Measurements from ENCODE around the gene CAV2. TPM values are rescaled to one million over a fixed set of nuclear protein-coding genes. Genes with fewer than 3 reads are reported as not detected.

Gene CAV2
- total and polyA plus RNA-seq, 2 of the 8 experiments (the other 6 are each of a cell fraction or from before 2014, with no cell fraction given), result 2.8 to 4.7 TPM

DNA sequence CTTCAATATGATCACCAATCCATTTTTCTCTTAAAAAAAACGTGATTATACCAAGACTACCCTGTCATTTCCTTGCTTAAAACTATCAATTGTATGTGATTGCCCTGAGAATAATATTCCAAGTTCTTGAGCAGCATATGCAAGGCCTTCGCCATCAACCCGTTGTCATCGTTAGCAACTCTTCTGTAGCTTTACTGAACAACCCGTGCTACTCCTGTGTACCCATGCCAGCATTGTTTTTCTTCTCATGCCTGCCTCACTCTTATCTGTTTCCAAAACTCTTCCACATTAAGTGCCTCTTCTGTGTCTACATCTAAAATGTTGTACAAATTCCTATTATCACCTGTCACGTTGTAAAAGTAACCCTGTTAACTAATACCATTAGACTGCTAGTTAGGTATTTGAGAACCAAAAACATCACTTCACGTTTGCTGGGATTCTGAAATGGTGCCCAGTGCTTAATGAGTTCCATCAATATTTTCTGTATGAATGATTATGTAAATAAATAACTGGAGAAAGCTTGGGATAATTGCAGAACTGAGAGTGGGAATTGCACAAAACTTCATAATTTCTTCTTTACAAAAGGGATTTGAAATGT, 10.5 kb downstream of the CAV2 start:
- no peaks in the 10 kb centered on the region for H3K23me2 ChIP-seq (ENCODE audit: low read depth, low read length)
- no peak overlapping the region for H4K8ac ChIP-seq (ENCODE audit: extremely low read depth, insufficient read depth, low read length)
- POLR2A ChIA-PET (ENCODE audit: partially characterized antibody), result no interaction called here
- H3K9ac ChIP-seq (replicated peaks in 1 of 4; ENCODE audit: extremely low read depth in 1 of 4, low read depth in 3 of 4, low read length in 3 of 4), result no peak overlapping the region
- H3K79me2 ChIP-seq (ENCODE audit: control insufficient read depth in 1 of 2, insufficient read depth in 2 of 2, low read length in 2 of 2), result no peaks in the 10 kb centered on the region
- no peaks in the 10 kb centered on the region for H3K4me1 ChIP-seq (replicated peaks in 1 of 4; ENCODE audit: control insufficient read depth in 3 of 4, insufficient read depth in 4 of 4, low read length in 3 of 4)
- CTCF ChIA-PET (ENCODE audit: partially characterized antibody), result interaction anchor here (1.1 to 1.8 kb wide), 2 partner anchors 11 to 16 kb away, joined by 3 to 5 read pairs; no protein-coding TSS in a partner anchor
- H2BK12ac ChIP-seq (ENCODE audit: low read depth, low read length), result no peak overlapping the region
- no peak overlapping the region for H2BK120ac ChIP-seq (replicated peaks; ENCODE audit: low read depth, low read length)
- H3K9me3 ChIP-seq (ENCODE audit: insufficient read depth in 2 of 2, low read depth in 1 of 2, low read length in 1 of 2), result no peaks in the 10 kb centered on the region
- H4K20me1 ChIP-seq (replicated peaks in 1 of 2; ENCODE audit: control insufficient read depth in 1 of 2, insufficient read depth in 2 of 2, low read length in 2 of 2), result no peaks in the 10 kb centered on the region
- H3K56ac ChIP-seq (replicated peaks; ENCODE audit: insufficient read length, low read depth, low read length), result no peak overlapping the region
- H2BK5ac ChIP-seq (ENCODE audit: low read depth, low read length), result no peak overlapping the region
- no peak overlapping the region for H2BK15ac ChIP-seq (ENCODE audit: low read length)
- 82% methylated on average over 7 of the region's 7 CpGs; no CpG with 5 or more reads in 1 of the 2 experiments for WGBS, 2 experiments (ENCODE audit: extremely low coverage in 1 of 2, insufficient coverage in 1 of 2, insufficient read length in 1 of 2, insufficient replicate concordance in 2 of 2, low coverage in 1 of 2, low lambda C conversion rate in 2 of 2, missing lambda C conversion rate in 1 of 2)
- no peak overlapping the region for H3K4me3 ChIP-seq (ENCODE audit: extremely low read depth in 1 of 4, insufficient read depth in 2 of 4, low read depth in 3 of 4, low read length in 4 of 4)
- H3K4ac ChIP-seq (replicated peaks; ENCODE audit: insufficient read length, low read depth, low read length), result no peak overlapping the region
- no peak overlapping the region for H3K4me2 ChIP-seq (ENCODE audit: insufficient read depth in 1 of 2, low read depth in 2 of 2, low read length in 2 of 2)
- no peak overlapping the region for H3K27ac ChIP-seq (ENCODE audit: low read depth, low read length)
- no peak overlapping the region for H2AFZ ChIP-seq (ENCODE audit: low read length)
- no peak overlapping the region for H2BK20ac ChIP-seq (ENCODE audit: low read length)
- H4K91ac ChIP-seq (replicated peaks; ENCODE audit: insufficient read length, low read length), result no peak overlapping the region
- H3K14ac ChIP-seq (ENCODE audit: insufficient read length), result no peak overlapping the region
- H3K18ac ChIP-seq (ENCODE audit: extremely low read depth, low read length), result no peak overlapping the region
- no peaks in the 10 kb centered on the region for H3K79me1 ChIP-seq (ENCODE audit: low read depth, low read length)
- FAIRE-seq (no peak), DNase-seq (ENCODE audit: low read depth in 1 of 2, low spot score in 2 of 2) (no peak)
- H2AK5ac ChIP-seq (ENCODE audit: low read depth, low read length), result no peak overlapping the region
- H3K27me3 ChIP-seq (replicated peaks in 1 of 4; ENCODE audit: control insufficient read depth in 3 of 4, extremely low read depth in 1 of 4, insufficient read depth in 3 of 4, low read length in 3 of 4), result no peaks in the 10 kb centered on the region
- no peak overlapping the region for H3K23ac ChIP-seq (ENCODE audit: insufficient read length)
- no peak overlapping the region for H4K5ac ChIP-seq (ENCODE audit: insufficient read length, low read depth, low read length)
- no peaks in the 10 kb centered on the region for H3K36me3 ChIP-seq (ENCODE audit: control insufficient read depth in 2 of 4, insufficient read depth in 4 of 4, low read length in 3 of 4)
- TF ChIP-seq SP4 (IDR thresholded peaks at IDR 0.05; ENCODE audit: low read length), result no peak
- no peak for TF ChIP-seq GTF2F1 (IDR thresholded peaks at IDR 0.05; ENCODE audit: borderline replicate concordance, low read depth, low read length)
- no peak for TF ChIP-seq SP1 (IDR thresholded peaks at IDR 0.05; ENCODE audit: low read depth, low read length)
- TF ChIP-seq JUND (IDR thresholded peaks at IDR 0.05; ENCODE audit: low read length), result no peak
- TF ChIP-seq NANOG (IDR thresholded peaks at IDR 0.05; ENCODE audit: insufficient read depth, low read depth, low read length, poor library complexity, severe bottlenecking), result no peak
- TF ChIP-seq KDM4A (IDR thresholded peaks at IDR 0.05; ENCODE audit: low read depth, low read length, severe bottlenecking), result no peak
- TF ChIP-seq TBP (IDR thresholded peaks at IDR 0.05; ENCODE audit: low read depth, low read length), result no peak
- TF ChIP-seq RNF2 (IDR thresholded peaks at IDR 0.05; ENCODE audit: borderline replicate concordance, low read depth, low read length, missing control alignments, poor library complexity, severe bottlenecking), result no peak
- TF ChIP-seq, protein P1, sequence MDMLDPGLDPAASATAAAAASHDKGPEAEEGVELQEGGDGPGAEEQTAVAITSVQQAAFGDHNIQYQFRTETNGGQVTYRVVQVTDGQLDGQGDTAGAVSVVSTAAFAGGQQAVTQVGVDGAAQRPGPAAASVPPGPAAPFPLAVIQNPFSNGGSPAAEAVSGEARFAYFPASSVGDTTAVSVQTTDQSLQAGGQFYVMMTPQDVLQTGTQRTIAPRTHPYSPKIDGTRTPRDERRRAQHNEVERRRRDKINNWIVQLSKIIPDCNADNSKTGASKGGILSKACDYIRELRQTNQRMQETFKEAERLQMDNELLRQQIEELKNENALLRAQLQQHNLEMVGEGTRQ (IDR thresholded peaks at IDR 0.05; ENCODE audit: low read length), result no peak
- no peak for TF ChIP-seq GABPA (IDR thresholded peaks at IDR 0.05; ENCODE audit: borderline replicate concordance, insufficient read depth, low read length)
- no peak for TF ChIP-seq SIN3A (conservative IDR thresholded peaks at IDR 0.05 in 1 of 2, IDR thresholded peaks at IDR 0.05 in 1 of 2; ENCODE audit: low read depth in 1 of 2, low read length in 2 of 2)
